ENCODE results near the gene HDAC10. TPM values are rescaled to one million over a fixed set of nuclear protein-coding genes. Genes with fewer than 3 reads are reported as not detected.
"Not testable (repeated sequence)": the region's sequence is repeated elsewhere in the genome, so short reads cannot be mapped to it uniquely, and the experiment has no call there.

The HDAC10 gene
- total RNA-seq, 2 experiments from 2014 or later: 99.1 to 111 TPM

GRCh38 chr22:50280708-50281383, 29.8 kb upstream of the HDAC10 start:
- Mint-ChIP-seq H3K27ac (no peak overlapping the region), H3K9me3 (no peaks in the 10 kb centered on the region), H3K4me3 (no peak overlapping the region), H3K4me1 (no peaks in the 10 kb centered on the region), H3K27me3 (no peaks in the 10 kb centered on the region), H3K36me3 (peaks cover 1% of the 10 kb centered on the region)
- POLR2A ChIA-PET: no interaction called here
- DNase-seq (no peak), ATAC-seq (ENCODE audit: low read depth) (no peak)

- H3K4me1 Mint-ChIP-seq: no peaks in the 10 kb centered on the region
- H3K9me3 Mint-ChIP-seq: no peaks in the 10 kb centered on the region
- H3K4me3 Mint-ChIP-seq: no peak overlapping the region
- ATAC-seq (ENCODE audit: low read depth) (no peak), DNase-seq (no peak)
- POLR2A ChIA-PET: interaction anchor here (1.5 kb wide), 1 partner anchor 46 kb away, joined by 3 read pairs; the partner anchor contains the start of gene DENND6B
- H3K27ac Mint-ChIP-seq: no peak overlapping the region
- no peaks in the 10 kb centered on the region for H3K27me3 Mint-ChIP-seq
- peaks cover 3% of the 10 kb centered on the region for H3K36me3 Mint-ChIP-seq
Observed at GRCh38 chr22:50280022-50280707, 29.1 kb upstream of the HDAC10 start.

- no peak overlapping the region for H3K27ac Mint-ChIP-seq
- H3K27me3 Mint-ChIP-seq: no peaks in the 10 kb centered on the region
- peaks cover 2% of the 10 kb centered on the region for H3K4me1 Mint-ChIP-seq
- H3K4me3 Mint-ChIP-seq: no peak overlapping the region
- no peaks in the 10 kb centered on the region for H3K9me3 Mint-ChIP-seq
- ATAC-seq (ENCODE audit: low read depth) (no peak), DNase-seq (no peak)
- POLR2A ChIA-PET: interaction anchor here (1.5 kb wide), 1 partner anchor 47 kb away, joined by 3 read pairs; the partner anchor contains the start of gene DENND6B
- H3K36me3 Mint-ChIP-seq: peaks cover 3% of the 10 kb centered on the region
Observed at GRCh38 chr22:50278956-50279619, 28.0 kb upstream of the HDAC10 start.

GRCh38 chr22:50278461-50278860, 27.4 kb upstream of the HDAC10 start:
- DNase-seq (no peak), ATAC-seq (ENCODE audit: low read depth) (no peak)
- Mint-ChIP-seq H3K27me3 (no peaks in the 10 kb centered on the region), H3K36me3 (peaks cover 3% of the 10 kb centered on the region), H3K27ac (no peak overlapping the region), H3K4me3 (no peak overlapping the region), H3K4me1 (peaks cover 3% of the 10 kb centered on the region), H3K9me3 (no peaks in the 10 kb centered on the region)
- POLR2A ChIA-PET: interaction anchor here (1.5 kb wide), 1 partner anchor 48 kb away, joined by 3 read pairs; the partner anchor contains the start of gene DENND6B

- Mint-ChIP-seq H3K36me3 (peaks cover 3% of the 10 kb centered on the region), H3K27me3 (peaks cover 3% of the 10 kb centered on the region), H3K27ac (no peak overlapping the region), H3K9me3 (no peaks in the 10 kb centered on the region), H3K4me3 (no peak overlapping the region), H3K4me1 (peaks cover 3% of the 10 kb centered on the region)
- POLR2A ChIA-PET: no interaction called here
- ATAC-seq (ENCODE audit: low read depth) (no peak), DNase-seq (no peak)
Observed at GRCh38 chr22:50277761-50278160, 26.7 kb upstream of the HDAC10 start.

GRCh38 chr22:50276143-50276542, 25.1 kb upstream of the HDAC10 start:
- Mint-ChIP-seq H3K9me3 (no peaks in the 10 kb centered on the region), H3K27ac (no peak overlapping the region), H3K36me3 (peaks cover 3% of the 10 kb centered on the region), H3K27me3 (peaks cover 4% of the 10 kb centered on the region), H3K4me1 (peaks cover 4% of the 10 kb centered on the region), H3K4me3 (no peak overlapping the region)
- POLR2A ChIA-PET: interaction anchor here (0.6 to 1.2 kb wide), 8 partner anchors 18 to 345 kb away, joined by 3 to 8 read pairs (median 4); no protein-coding TSS in a partner anchor
- peak; percentile 56 for ATAC-seq (ENCODE audit: low read depth)
- peak; percentile 75 for DNase-seq

- DNase-seq (no peak), ATAC-seq (ENCODE audit: low read depth) (no peak)
- no peak overlapping the region for H3K4me3 Mint-ChIP-seq
- POLR2A ChIA-PET: interaction anchor here (0.6 to 1.2 kb wide), 5 partner anchors 39 to 345 kb away, joined by 3 to 8 read pairs (median 7); no protein-coding TSS in a partner anchor
- peaks cover 4% of the 10 kb centered on the region for H3K27me3 Mint-ChIP-seq
- peaks cover 4% of the 10 kb centered on the region for H3K4me1 Mint-ChIP-seq
- peaks cover 3% of the 10 kb centered on the region for H3K36me3 Mint-ChIP-seq
- no peak overlapping the region for H3K27ac Mint-ChIP-seq
- H3K9me3 Mint-ChIP-seq: no peaks in the 10 kb centered on the region
Observed at GRCh38 chr22:50275181-50276055, 24.4 kb upstream of the HDAC10 start.

- ATAC-seq (ENCODE audit: low read depth): no peak
- DNase-seq: no peak
- Mint-ChIP-seq H3K4me1 (peaks cover 4% of the 10 kb centered on the region), H3K36me3 (peaks cover 3% of the 10 kb centered on the region), H3K27me3 (peaks cover 4% of the 10 kb centered on the region), H3K27ac (no peak overlapping the region), H3K9me3 (no peaks in the 10 kb centered on the region), H3K4me3 (no peak overlapping the region)
- POLR2A ChIA-PET: interaction anchor here (0.6 kb wide), 1 partner anchor 74 kb away, joined by 7 read pairs; no protein-coding TSS in a partner anchor
Observed at GRCh38 chr22:50274771-50275170, 23.7 kb upstream of the HDAC10 start.

- Mint-ChIP-seq H3K36me3 (peaks cover 3% of the 10 kb centered on the region), H3K9me3 (no peaks in the 10 kb centered on the region), H3K4me1 (peaks cover 4% of the 10 kb centered on the region), H3K4me3 (no peak overlapping the region), H3K27ac (no peak overlapping the region), H3K27me3 (peaks cover 4% of the 10 kb centered on the region)
- no peak for DNase-seq
- ATAC-seq (ENCODE audit: low read depth): no peak
- POLR2A ChIA-PET: no interaction called here
Observed at GRCh38 chr22:50274311-50274710, 23.2 kb upstream of the HDAC10 start.

- H3K27me3 Mint-ChIP-seq; DNase-seq; H3K27ac Mint-ChIP-seq; H3K4me3 Mint-ChIP-seq; H3K9me3 Mint-ChIP-seq; POLR2A ChIA-PET; H3K4me1 Mint-ChIP-seq; H3K36me3 Mint-ChIP-seq; ATAC-seq (ENCODE audit: low read depth): not testable (repeated sequence)
Observed at GRCh38 chr22:50273781-50274180, 22.7 kb upstream of the HDAC10 start.

- POLR2A ChIA-PET; H3K27ac Mint-ChIP-seq; ATAC-seq (ENCODE audit: low read depth); DNase-seq; H3K4me3 Mint-ChIP-seq; H3K27me3 Mint-ChIP-seq; H3K36me3 Mint-ChIP-seq; H3K9me3 Mint-ChIP-seq; H3K4me1 Mint-ChIP-seq: not testable (repeated sequence)
Observed at GRCh38 chr22:50273352-50273751, 22.3 kb upstream of the HDAC10 start.

- H3K27me3 Mint-ChIP-seq: peaks cover 4% of the 10 kb centered on the region
- POLR2A ChIA-PET: no interaction called here
- H3K9me3 Mint-ChIP-seq: no peaks in the 10 kb centered on the region
- H3K36me3 Mint-ChIP-seq: peaks cover 3% of the 10 kb centered on the region
- no peak overlapping the region for H3K27ac Mint-ChIP-seq
- ATAC-seq (ENCODE audit: low read depth) (no peak), DNase-seq (no peak)
- peaks cover 10% of the 10 kb centered on the region for H3K4me1 Mint-ChIP-seq
- H3K4me3 Mint-ChIP-seq: no peak overlapping the region
Observed at GRCh38 chr22:50272044-50272802, 21.2 kb upstream of the HDAC10 start.

Data from activated naive CD8-positive, alpha-beta T cell treated with anti-CD3 and anti-CD28 coated beads, Interleukin-2, amount 10 ng/mL, durations not matched to agents 7 days and 5 days (primary cell).